B cell (primary cell): ENCODE data around the gene COL5A1. TPM values are rescaled to one million over a fixed set of nuclear protein-coding genes. Genes with fewer than 3 reads are reported as not detected.

ENCODE experiments used
- ATAC-seq: fragments of 200-7000 bp; cut with Tn5 transposase; one replicate; pipeline ENCODE4 v1.10.0; 2021; ENCODE audit warnings: low read depth, mild to moderate bottlenecking, moderate number of reproducible peaks, moderate library complexity
- CTCF ChIA-PET: fragments of 350-600 bp; sonication (Branson Sonifier 250); formaldehyde crosslinking; loops from one replicate; lab custom pipeline; 2021; ENCODE audit warnings: antibody characterized with exemption, inconsistent platforms; lab: Charles Lee
- POLR2A ChIA-PET: fragments of 350-600 bp; sonication (Branson Sonifier 250); formaldehyde crosslinking; loops from one replicate; lab custom pipeline; 2021; ENCODE audit warnings: antibody characterized with exemption; lab: Charles Lee
- DNase-seq: peaks from one replicate; pipeline ENCODE4 v3.0.0; 2013
- H2AFZ ChIP-seq: 2 replicates; pipeline ENCODE4 v1.6.1; 2012; ENCODE audit warnings: mild to moderate bottlenecking, low read depth, low read length; ENCODE audit not compliant: insufficient read depth, poor library complexity, severe bottlenecking
- H3K27ac ChIP-seq, 2 donors: 1 replicate in 1 of 2; 2 replicates in 1 of 2; pipeline ENCODE4 v1.5.1; 2012 to 2013; ENCODE audit warnings: low read length in 2 of 2, mild to moderate bottlenecking in 2 of 2, moderate library complexity in 1 of 2
- H3K27me3 ChIP-seq, 4 experiments: fragments of 200-600 bp in 1 of 4; sonication (generic) in 1 of 4; replicated peaks in 1 of 4; 1 replicate in 2 of 4; 2 replicates in 2 of 4; pipeline versions ENCODE4 v1.6.1 to v1.7.0; 2013 to 2016; ENCODE audit warnings: low read length in 3 of 4, mild to moderate bottlenecking in 2 of 4, mixed read lengths in 1 of 4, moderate library complexity in 1 of 4; ENCODE audit not compliant: insufficient read depth in 4 of 4, control insufficient read depth in 3 of 4; ENCODE audit errors: control extremely low read depth in 1 of 4
- H3K36me3 ChIP-seq, 2 experiments: replicated peaks in 1 of 2; 1 replicate in 1 of 2; 2 replicates in 1 of 2; pipeline versions ENCODE4 v1.6.1 to v1.7.1; 2013; ENCODE audit warnings: low read length in 1 of 2; ENCODE audit not compliant: insufficient read depth in 2 of 2, control insufficient read depth in 1 of 2; ENCODE audit errors: control extremely low read depth in 1 of 2, extremely low read depth in 1 of 2
- H3K4me1 ChIP-seq, 2 donors: fragments of 200-600 bp in 1 of 2; sonication (generic) in 1 of 2; 1 replicate in 1 of 2; 2 replicates in 1 of 2; pipeline versions ENCODE4 v1.5.1 to v1.6.1; 2013 to 2017; ENCODE audit warnings: low read length in 2 of 2; ENCODE audit not compliant: control insufficient read depth in 2 of 2, insufficient read depth in 2 of 2
- H3K4me2 ChIP-seq: replicated peaks from 2 replicates; pipeline ENCODE3; 2012; ENCODE audit warnings: mild to moderate bottlenecking, low read depth, low read length; ENCODE audit not compliant: poor library complexity, severe bottlenecking
- H3K4me3 ChIP-seq, 5 experiments: fragments of 200-600 bp in 1 of 5; sonication (generic) in 1 of 5; 1 replicate in 3 of 5; 2 replicates in 2 of 5; pipeline versions ENCODE4 v1.5.1 to v1.7.0; 2011 to 2016; ENCODE audit warnings: low read length in 4 of 5, mild to moderate bottlenecking in 4 of 5, low read depth in 2 of 5, control low read depth in 1 of 5, moderate library complexity in 1 of 5; ENCODE audit not compliant: insufficient read depth in 1 of 5; ENCODE audit errors: control extremely low read depth in 1 of 5, extremely low read depth in 1 of 5
- H3K79me2 ChIP-seq: fragments of 200-600 bp; sonication (generic); one replicate; pipeline ENCODE4 v1.6.0; 2016; ENCODE audit warnings: low read length; ENCODE audit not compliant: control insufficient read depth, insufficient read depth
- H3K9ac ChIP-seq: fragments of 200-600 bp; sonication (generic); 2 replicates; pipeline ENCODE4 v1.6.1; 2017; ENCODE audit warnings: mild to moderate bottlenecking, low read length, moderate library complexity
- H3K9me3 ChIP-seq, 3 donors: one replicate each; pipeline versions ENCODE4 v1.6.1 to v1.7.1; 2013; ENCODE audit warnings: low read length in 2 of 3; ENCODE audit not compliant: control insufficient read depth in 2 of 3, insufficient read depth in 1 of 3; ENCODE audit errors: control extremely low read depth in 1 of 3
- H4K20me1 ChIP-seq: 2 replicates; pipeline ENCODE4 v1.6.0; 2012; ENCODE audit warnings: mild to moderate bottlenecking, low read length; ENCODE audit not compliant: insufficient read depth, control insufficient read depth, poor library complexity, severe bottlenecking
- H3K27ac Mint-ChIP-seq: one replicate; pipeline ENCODE4 v1.8.0; 2021; ENCODE audit warnings: mixed read lengths
- H3K27me3 Mint-ChIP-seq: one replicate; pipeline ENCODE4 v1.8.0; 2021; ENCODE audit warnings: mixed read lengths
- H3K4me1 Mint-ChIP-seq: one replicate; pipeline ENCODE4 v1.8.0; 2021; ENCODE audit warnings: mixed read lengths
- H3K4me3 Mint-ChIP-seq: one replicate; pipeline ENCODE4 v1.8.0; 2021; ENCODE audit warnings: mixed read lengths
- H3K9me3 Mint-ChIP-seq: one replicate; pipeline ENCODE4 v1.8.0; 2022; ENCODE audit warnings: mixed read lengths; ENCODE audit not compliant: insufficient read depth
- CTCF ChIP-seq: fragments of 200-600 bp; IDR thresholded peaks from one replicate; pipeline ENCODE4 v1.8.0; 2022; ENCODE audit warnings: antibody characterized with exemption, mild to moderate bottlenecking
- EZH2 ChIP-seq: IDR thresholded peaks from 2 replicates; pipeline ENCODE4 v1.6.1; 2012; ENCODE audit warnings: borderline replicate concordance, low read depth, mild to moderate bottlenecking, moderate library complexity, low read length; ENCODE audit not compliant: insufficient read depth, poor library complexity, severe bottlenecking
- WGBS: methylation state at CpG from one replicate; pipeline ENCODE4 v1.1.5; 2013; ENCODE audit warnings: missing lambda C conversion rate; ENCODE audit not compliant: insufficient coverage; 5-methylcytosine and 5-hydroxymethylcytosine counted together
- intact Hi-C: fragments of 100-400 bp; cut with micrococcal nuclease; formaldehyde crosslinking; loops from one replicate; pipeline ENCODE4 v1.10.0; 2022
- polyA plus RNA-seq: library from polyadenylated mRNA; depleted of rRNA; stranded (reverse); fragments of >200 nt; gene quantifications from 2 replicates; pipeline ENCODE4 v1.2.3, GENCODE V29; 2012
- total RNA-seq, 2 donors: library from RNA; stranded (reverse); fragments of 120-200 nt in 1 of 2; gene quantifications; 1 replicate in 1 of 2; 2 replicates in 1 of 2; pipeline versions ENCODE4 v1.2.3 to v1.2.4, GENCODE V29; 2013 to 2022

Gene COL5A1
- total and polyA plus RNA-seq, 2 donors (not counting 1 experiment from before 2014, with no cell fraction given): 0.06 TPM; not detected in 1

GRCh38 chr9:134738869-134739659 is 97.5 kb downstream of the COL5A1 start:
- Histone ChIP-seq H3K4me3 (no peak overlapping the region), H3K27ac (no peak overlapping the region), H3K4me1 (no peaks in the 10 kb centered on the region), H2AFZ (no peak overlapping the region), H3K27me3 (peaks cover 0 to 4% (median 0%) of the 10 kb centered on the region in 4 experiments), H3K9ac (no peak overlapping the region), H3K79me2 (no peaks in the 10 kb centered on the region), H4K20me1 (no peaks in the 10 kb centered on the region), H3K4me2 (no peak overlapping the region), H3K36me3 (no peaks in the 10 kb centered on the region), H3K9me3 (no peaks in the 10 kb centered on the region)
- ChIA-PET POLR2A (no interaction called here), CTCF (interaction anchor here (3.1 kb wide), 1 partner anchor 290 kb away, joined by 19 read pairs; no protein-coding TSS in a partner anchor)
- DNase-seq (peak; percentile 33), ATAC-seq (peak; percentile 31)
- WGBS: 60% methylated on average over 27 of the region's 31 CpGs
- no peak for TF ChIP-seq EZH2
- TF ChIP-seq CTCF: peak; percentile 68
- no peaks in the 10 kb centered on the region for H3K9me3 Mint-ChIP-seq
- no peak overlapping the region for H3K4me3 Mint-ChIP-seq
- H3K27me3 Mint-ChIP-seq: no peaks in the 10 kb centered on the region
- no peaks in the 10 kb centered on the region for H3K4me1 Mint-ChIP-seq
- no peak overlapping the region for H3K27ac Mint-ChIP-seq
- intact Hi-C loops: no loop called here

- Histone ChIP-seq H4K20me1 (no peaks in the 10 kb centered on the region), H3K9ac (no peak overlapping the region), H3K27ac (no peak overlapping the region), H3K4me1 (no peaks in the 10 kb centered on the region), H2AFZ (no peak overlapping the region), H3K4me2 (no peak overlapping the region), H3K79me2 (no peaks in the 10 kb centered on the region), H3K36me3 (no peaks in the 10 kb centered on the region), H3K4me3 (no peak overlapping the region), H3K27me3 (peaks cover 0 to 4% (median 0%) of the 10 kb centered on the region in 4 experiments), H3K9me3 (peaks cover 0 to 4% (median 0%) of the 10 kb centered on the region in 3 donors)
- ATAC-seq (no peak), DNase-seq (no peak)
- ChIA-PET CTCF (interaction anchor here (3.1 kb wide), 1 partner anchor 290 kb away, joined by 19 read pairs; no protein-coding TSS in a partner anchor), POLR2A (no interaction called here)
- intact Hi-C loops: no loop called here
- WGBS: 90% methylated on average over 8 of the region's 8 CpGs
- Mint-ChIP-seq H3K27ac (no peak overlapping the region), H3K4me1 (no peaks in the 10 kb centered on the region), H3K27me3 (no peaks in the 10 kb centered on the region), H3K9me3 (no peaks in the 10 kb centered on the region), H3K4me3 (no peak overlapping the region)
- no peak for TF ChIP-seq EZH2
- TF ChIP-seq CTCF: no peak
These were observed 98.0 kb downstream of the COL5A1 start for GRCh38 chr9:134739660-134739968.
